ENCODE results near the gene KRTAP5-6.
A peak's percentile ranks its signal among the peaks of the same experiment; 100 is the strongest.

Gene KRTAP5-6

GRCh38 chr11:1702506-1702905 is 5.5 kb downstream of the KRTAP5-6 start:
- no peak for DNase-seq (ENCODE audit: low read depth)

GRCh38 chr11:1703146-1703545 is 6.2 kb downstream of the KRTAP5-6 start:
- DNase-seq (ENCODE audit: low read depth), result no peak

GRCh38 chr11:1705126-1706052 is 8.4 kb downstream of the KRTAP5-6 start:
- DNase-seq (ENCODE audit: low read depth), result peak; percentile 20

- no peak for DNase-seq (ENCODE audit: low read depth)
Observed at GRCh38 chr11:1706634-1707400, 9.8 kb downstream of the KRTAP5-6 start.

- DNase-seq (ENCODE audit: low read depth), result no peak
Observed at GRCh38 chr11:1707751-1708150, 10.8 kb downstream of the KRTAP5-6 start.

GRCh38 chr11:1708716-1709115 is 11.7 kb downstream of the KRTAP5-6 start:
- DNase-seq (ENCODE audit: low read depth), result no peak

GRCh38 chr11:1714908-1715885 is 18.2 kb downstream of the KRTAP5-6 start:
- no peak for DNase-seq (ENCODE audit: low read depth)

- no peak for DNase-seq (ENCODE audit: low read depth)
Observed at GRCh38 chr11:1717745-1718144, 20.8 kb downstream of the KRTAP5-6 start.

GRCh38 chr11:1718326-1718725 is 21.3 kb downstream of the KRTAP5-6 start:
- no peak for DNase-seq (ENCODE audit: low read depth)

GRCh38 chr11:1719781-1720180 is 22.8 kb downstream of the KRTAP5-6 start:
- DNase-seq (ENCODE audit: low read depth), result no peak

- no peak for DNase-seq (ENCODE audit: low read depth)
Observed at GRCh38 chr11:1727096-1727690, 30.2 kb downstream of the KRTAP5-6 start.

- DNase-seq (ENCODE audit: low read depth), result no peak
Observed at GRCh38 chr11:1727861-1728260, 30.9 kb downstream of the KRTAP5-6 start.

- no peak for DNase-seq (ENCODE audit: low read depth)
Observed at GRCh38 chr11:1728301-1728700, 31.3 kb downstream of the KRTAP5-6 start.

GRCh38 chr11:1728931-1729691 is 32.1 kb downstream of the KRTAP5-6 start:
- DNase-seq (ENCODE audit: low read depth), result no peak

GRCh38 chr11:1729692-1730011 is 32.7 kb downstream of the KRTAP5-6 start:
- DNase-seq (ENCODE audit: low read depth), result no peak

- no peak for DNase-seq (ENCODE audit: low read depth)
Observed at GRCh38 chr11:1730059-1730629, 33.1 kb downstream of the KRTAP5-6 start.

- DNase-seq (ENCODE audit: low read depth), result no peak
Observed at GRCh38 chr11:1731451-1732059, 34.6 kb downstream of the KRTAP5-6 start.

GRCh38 chr11:1732418-1733008 is 35.5 kb downstream of the KRTAP5-6 start:
- DNase-seq (ENCODE audit: low read depth), result no peak

- DNase-seq (ENCODE audit: low read depth), result no peak
Observed at GRCh38 chr11:1733009-1733715, 36.2 kb downstream of the KRTAP5-6 start.

All from iris pigment epithelial cell (primary cell).